Measurements from ENCODE around the gene RFX7.

GRCh38 chr15:56126409-56126808 is 117.3 kb downstream of the RFX7 start:
- TF ChIP-seq CTCF (IDR thresholded peaks at IDR 0.05; ENCODE audit: low read length) = no peak
- TF ChIP-seq EZH2 (IDR thresholded peaks at IDR 0.05; ENCODE audit: borderline replicate concordance, low read length) = no peak
